Measurements from ENCODE around the gene MSI2. TPM values are rescaled to one million over a fixed set of nuclear protein-coding genes. Genes with fewer than 3 reads are reported as not detected.

Gene MSI2
- total and polyA plus RNA-seq, 2 experiments from 2014 or later = 18.9 to 41.8 TPM

DNA sequence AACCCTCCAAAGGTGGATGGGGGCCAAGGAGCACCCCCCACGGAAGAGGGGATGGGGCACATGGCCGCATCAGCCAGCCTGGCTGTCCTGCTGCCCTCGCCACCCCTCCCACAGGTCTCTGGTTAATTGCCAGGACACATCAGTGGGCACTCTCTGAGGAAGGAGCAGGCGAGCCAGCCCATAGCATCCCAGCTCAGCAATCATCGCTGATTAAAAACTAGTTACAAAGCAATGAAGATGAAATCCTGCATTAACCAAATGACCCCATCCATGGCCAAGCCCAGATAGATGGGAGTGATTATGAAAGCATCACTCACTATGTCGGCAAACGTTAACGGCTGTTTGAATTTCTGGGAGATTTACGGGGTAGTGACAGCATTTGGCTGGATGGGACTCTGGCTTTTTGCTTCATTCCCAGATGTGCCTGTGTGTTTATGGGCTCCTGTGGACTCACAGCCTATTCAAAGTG lies 443.5 kb downstream of the MSI2 start:
- H3K9me3 Mint-ChIP-seq = peaks cover 5% of the 10 kb centered on the region; the same call in 2 of the 3 replicates
- DNase-seq (ENCODE audit: low spot score) (no peak), ATAC-seq (no peak)
- Histone ChIP-seq H3F3A (replicated peaks; ENCODE audit: low read depth) (no peaks in the 10 kb centered on the region), H3K4me1 (ENCODE audit: insufficient read depth) (no peaks in the 10 kb centered on the region; the same call in 1 of the 2 replicates), H3K79me2 (replicated peaks; ENCODE audit: insufficient read depth) (no peaks in the 10 kb centered on the region), H3K27ac (ENCODE audit: low read depth) (no peak overlapping the region), H3K36me3 (ENCODE audit: insufficient read depth) (no peaks in the 10 kb centered on the region), H3K4me3 (no peak overlapping the region), H4K20me1 (replicated peaks; ENCODE audit: insufficient read depth) (no peaks in the 10 kb centered on the region), H3K4me2 (no peak overlapping the region), H3K9me2 (ENCODE audit: insufficient read depth) (no peaks in the 10 kb centered on the region), H2AFZ (no peak overlapping the region), H3K27me3 (ENCODE audit: insufficient read depth) (no peaks in the 10 kb centered on the region)
- no peaks in the 10 kb centered on the region for H3K27me3 Mint-ChIP-seq (ENCODE audit: insufficient read depth, low read depth, poor library complexity)
- H3K36me3 Mint-ChIP-seq (ENCODE audit: low read depth) = peaks cover 2% of the 10 kb centered on the region; the same call in 1 of the 3 replicates
- H3K4me3 Mint-ChIP-seq = no peak overlapping the region
- no peaks in the 10 kb centered on the region for H3K4me1 Mint-ChIP-seq
- TF ChIP-seq, protein P1, sequence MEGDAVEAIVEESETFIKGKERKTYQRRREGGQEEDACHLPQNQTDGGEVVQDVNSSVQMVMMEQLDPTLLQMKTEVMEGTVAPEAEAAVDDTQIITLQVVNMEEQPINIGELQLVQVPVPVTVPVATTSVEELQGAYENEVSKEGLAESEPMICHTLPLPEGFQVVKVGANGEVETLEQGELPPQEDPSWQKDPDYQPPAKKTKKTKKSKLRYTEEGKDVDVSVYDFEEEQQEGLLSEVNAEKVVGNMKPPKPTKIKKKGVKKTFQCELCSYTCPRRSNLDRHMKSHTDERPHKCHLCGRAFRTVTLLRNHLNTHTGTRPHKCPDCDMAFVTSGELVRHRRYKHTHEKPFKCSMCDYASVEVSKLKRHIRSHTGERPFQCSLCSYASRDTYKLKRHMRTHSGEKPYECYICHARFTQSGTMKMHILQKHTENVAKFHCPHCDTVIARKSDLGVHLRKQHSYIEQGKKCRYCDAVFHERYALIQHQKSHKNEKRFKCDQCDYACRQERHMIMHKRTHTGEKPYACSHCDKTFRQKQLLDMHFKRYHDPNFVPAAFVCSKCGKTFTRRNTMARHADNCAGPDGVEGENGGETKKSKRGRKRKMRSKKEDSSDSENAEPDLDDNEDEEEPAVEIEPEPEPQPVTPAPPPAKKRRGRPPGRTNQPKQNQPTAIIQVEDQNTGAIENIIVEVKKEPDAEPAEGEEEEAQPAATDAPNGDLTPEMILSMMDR (conservative IDR thresholded peaks at IDR 0.05; ENCODE audit: low read depth in 2 of 2) = no peak
- TF ChIP-seq NANOG (IDR thresholded peaks at IDR 0.05; ENCODE audit: borderline replicate concordance) (no peak), POLR2AphosphoS5 (IDR thresholded peaks at IDR 0.05; ENCODE audit: low read depth) (no peak), CREB1 (CRISPR knock-in tag; IDR thresholded peaks at IDR 0.05; ENCODE audit: low read depth) (no peak), ZNF114 (CRISPR knock-in tag; IDR thresholded peaks at IDR 0.05) (no peak), EZH2phosphoT487 (IDR thresholded peaks at IDR 0.05; ENCODE audit: unreplicated experiment) (no peak), EZH2 (IDR thresholded peaks at IDR 0.05; ENCODE audit: low read depth, unreplicated experiment) (no peak), JUNB (IDR thresholded peaks at IDR 0.05; ENCODE audit: unreplicated experiment) (no peak)
- no peak overlapping the region for H3K27ac Mint-ChIP-seq

DNA sequence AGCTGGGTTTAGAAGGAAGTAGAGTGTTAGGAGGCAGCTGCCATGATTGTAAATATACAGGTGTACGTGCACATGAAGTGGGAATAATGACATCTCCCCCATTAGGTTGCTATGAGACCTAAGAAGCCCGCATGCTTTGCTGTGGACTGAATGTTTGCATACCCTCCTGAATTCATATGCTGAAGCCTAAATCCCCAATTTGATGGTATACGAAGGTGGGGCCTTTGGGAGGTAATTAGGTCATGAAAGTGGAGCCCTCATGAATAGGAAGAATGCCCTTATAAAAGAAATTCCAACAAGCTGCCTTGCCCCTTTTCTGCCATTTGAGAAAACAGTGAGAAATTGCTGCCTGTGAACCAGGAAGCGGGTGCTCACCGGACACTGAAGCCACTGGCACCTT lies 444.8 kb downstream of the MSI2 start:
- ATAC-seq (no peak), DNase-seq (ENCODE audit: low spot score) (no peak)
- no peaks in the 10 kb centered on the region for H3K36me3 Mint-ChIP-seq (ENCODE audit: low read depth)
- no peak overlapping the region for H2AFZ ChIP-seq
- peaks cover 3% of the 10 kb centered on the region for H3K4me1 Mint-ChIP-seq
- H3K9me3 Mint-ChIP-seq = no peaks in the 10 kb centered on the region
- H3K4me3 Mint-ChIP-seq = no peak overlapping the region
- no peak overlapping the region for H3K4me3 ChIP-seq
- no peak overlapping the region for H3K4me2 ChIP-seq
- no peaks in the 10 kb centered on the region for H3K79me2 ChIP-seq (replicated peaks; ENCODE audit: insufficient read depth)
- H3K36me3 ChIP-seq (ENCODE audit: insufficient read depth) = no peaks in the 10 kb centered on the region
- no peak overlapping the region for H3K27ac ChIP-seq (ENCODE audit: low read depth)
- no peaks in the 10 kb centered on the region for H3K27me3 ChIP-seq (ENCODE audit: insufficient read depth)
- H3F3A ChIP-seq (replicated peaks; ENCODE audit: low read depth) = no peaks in the 10 kb centered on the region
- no peaks in the 10 kb centered on the region for H3K9me2 ChIP-seq (ENCODE audit: insufficient read depth)
- H3K27ac Mint-ChIP-seq = no peak overlapping the region
- TF ChIP-seq EZH2phosphoT487 (IDR thresholded peaks at IDR 0.05; ENCODE audit: unreplicated experiment) (no peak), POLR2AphosphoS5 (IDR thresholded peaks at IDR 0.05; ENCODE audit: low read depth) (no peak), JUNB (IDR thresholded peaks at IDR 0.05; ENCODE audit: unreplicated experiment) (no peak)
- TF ChIP-seq, protein P1 (conservative IDR thresholded peaks at IDR 0.05; ENCODE audit: low read depth in 2 of 2) = no peak
- TF ChIP-seq, protein P2, sequence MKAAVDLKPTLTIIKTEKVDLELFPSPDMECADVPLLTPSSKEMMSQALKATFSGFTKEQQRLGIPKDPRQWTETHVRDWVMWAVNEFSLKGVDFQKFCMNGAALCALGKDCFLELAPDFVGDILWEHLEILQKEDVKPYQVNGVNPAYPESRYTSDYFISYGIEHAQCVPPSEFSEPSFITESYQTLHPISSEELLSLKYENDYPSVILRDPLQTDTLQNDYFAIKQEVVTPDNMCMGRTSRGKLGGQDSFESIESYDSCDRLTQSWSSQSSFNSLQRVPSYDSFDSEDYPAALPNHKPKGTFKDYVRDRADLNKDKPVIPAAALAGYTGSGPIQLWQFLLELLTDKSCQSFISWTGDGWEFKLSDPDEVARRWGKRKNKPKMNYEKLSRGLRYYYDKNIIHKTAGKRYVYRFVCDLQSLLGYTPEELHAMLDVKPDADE (IDR thresholded peaks at IDR 0.05) = no peak
- no peaks in the 10 kb centered on the region; the same call in 1 of the 2 replicates for H3K4me1 ChIP-seq (ENCODE audit: insufficient read depth)
- H3K27me3 Mint-ChIP-seq (ENCODE audit: insufficient read depth, low read depth, poor library complexity) = no peaks in the 10 kb centered on the region
- no peaks in the 10 kb centered on the region for H4K20me1 ChIP-seq (replicated peaks; ENCODE audit: insufficient read depth)

Measured in GM23338 (cell line).